22Rv1 (cell line): ENCODE measurements around the gene ACTR3C.
"Not testable (repeated sequence)": the region's sequence is repeated elsewhere in the genome, so short reads cannot be mapped to it uniquely, and the experiment has no call there.

Experiments used
- H3K27ac ChIP-seq: fragments of 450-650 bp; 2 replicates; pipeline ENCODE4 v1.5.1; 2017
- CTCF ChIP-seq: fragments of 450-650 bp; IDR thresholded peaks from 2 replicates; pipeline ENCODE4 v1.5.1; 2017; ENCODE audit warnings: mild to moderate bottlenecking
- ZFX ChIP-seq: fragments of 450-650 bp; IDR thresholded peaks from 2 replicates; pipeline ENCODE4 v1.6.1; 2017; ENCODE audit warnings: antibody characterized with exemption, borderline replicate concordance

The ACTR3C gene

GRCh38 chr7:150325110-150325611 is 1.8 kb upstream of the ACTR3C start:
- peak overlapping the region; percentile 91; the same call in 1 of the 2 replicates for H3K27ac ChIP-seq
- TF ChIP-seq CTCF (no peak), ZFX (no peak)

GRCh38 chr7:150324373-150324961 is 1.1 kb upstream of the ACTR3C start:
- peak overlapping the region; percentile 91 for H3K27ac ChIP-seq
- no peak for TF ChIP-seq CTCF
- no peak for TF ChIP-seq ZFX

GRCh38 chr7:150323682-150324372 is 482 bp upstream of the ACTR3C start:
- peak overlapping the region; percentile 91 for H3K27ac ChIP-seq
- no peak for TF ChIP-seq ZFX
- TF ChIP-seq CTCF: 0 out of 2 replicates have a peak, but pooled peaks have one; percentile 7

- H3K27ac ChIP-seq: peak overlapping the region; percentile 91
- TF ChIP-seq ZFX: no peak
Observed at GRCh38 chr7:150322114-150322832, 1.1 kb downstream of the ACTR3C start.

GRCh38 chr7:150321788-150322113 is 1.6 kb downstream of the ACTR3C start:
- TF ChIP-seq CTCF: no peak
- no peak for TF ChIP-seq ZFX
- peak overlapping the region; percentile 91 for H3K27ac ChIP-seq

- H3K27ac ChIP-seq: no peak overlapping the region
- TF ChIP-seq CTCF (no peak), ZFX (no peak)
Observed at GRCh38 chr7:150317748-150318444, 5.4 kb downstream of the ACTR3C start.

- not testable (repeated sequence) for H3K27ac ChIP-seq
Observed at GRCh38 chr7:150316987-150317386, 6.4 kb downstream of the ACTR3C start.
